ENCODE measurements around the gene CDC27. TPM values are rescaled to one million over a fixed set of nuclear protein-coding genes. Genes with fewer than 3 reads are reported as not detected.

The CDC27 gene
- total and polyA plus RNA-seq, 2 donors (not counting 3 experiments of a cell fraction or from before 2014, with no cell fraction given): 76.1 to 172 TPM

DNA sequence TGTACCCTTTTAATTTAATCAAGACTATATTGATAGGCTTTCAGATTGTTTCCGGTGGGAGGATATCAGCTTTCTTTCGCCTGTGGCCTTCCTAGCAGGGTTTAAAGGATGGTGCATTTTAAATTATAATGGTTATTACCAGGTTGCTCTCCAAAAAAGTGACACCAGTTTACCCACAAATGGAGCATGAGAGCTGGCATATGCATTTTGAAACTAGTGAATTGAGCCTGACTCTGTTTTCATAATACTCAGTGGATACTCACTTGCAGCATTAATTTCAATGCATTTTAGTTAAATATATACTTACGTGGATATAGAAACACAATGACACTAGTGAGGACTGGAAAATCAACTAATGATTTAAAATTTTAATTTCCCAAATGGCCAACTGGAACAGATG, 25.8 kb upstream of the CDC27 start:
- H3K4me2 ChIP-seq (ENCODE audit: insufficient read depth, low read length): no peak overlapping the region
- dilution Hi-C loops (cut with MboI; ENCODE audit: extremely low pct_ligation_motif_present, low sequenced_read_pairs): no loop called here
- no peak for TF ChIP-seq JUN (IDR thresholded peaks at IDR 0.05; ENCODE audit: borderline replicate concordance, insufficient read depth, insufficient read length, low read depth)
- no peak for TF ChIP-seq POLR2AphosphoS5 (IDR thresholded peaks at IDR 0.05; ENCODE audit: insufficient read depth, low read depth, low read length)
- TF ChIP-seq, protein P1, sequence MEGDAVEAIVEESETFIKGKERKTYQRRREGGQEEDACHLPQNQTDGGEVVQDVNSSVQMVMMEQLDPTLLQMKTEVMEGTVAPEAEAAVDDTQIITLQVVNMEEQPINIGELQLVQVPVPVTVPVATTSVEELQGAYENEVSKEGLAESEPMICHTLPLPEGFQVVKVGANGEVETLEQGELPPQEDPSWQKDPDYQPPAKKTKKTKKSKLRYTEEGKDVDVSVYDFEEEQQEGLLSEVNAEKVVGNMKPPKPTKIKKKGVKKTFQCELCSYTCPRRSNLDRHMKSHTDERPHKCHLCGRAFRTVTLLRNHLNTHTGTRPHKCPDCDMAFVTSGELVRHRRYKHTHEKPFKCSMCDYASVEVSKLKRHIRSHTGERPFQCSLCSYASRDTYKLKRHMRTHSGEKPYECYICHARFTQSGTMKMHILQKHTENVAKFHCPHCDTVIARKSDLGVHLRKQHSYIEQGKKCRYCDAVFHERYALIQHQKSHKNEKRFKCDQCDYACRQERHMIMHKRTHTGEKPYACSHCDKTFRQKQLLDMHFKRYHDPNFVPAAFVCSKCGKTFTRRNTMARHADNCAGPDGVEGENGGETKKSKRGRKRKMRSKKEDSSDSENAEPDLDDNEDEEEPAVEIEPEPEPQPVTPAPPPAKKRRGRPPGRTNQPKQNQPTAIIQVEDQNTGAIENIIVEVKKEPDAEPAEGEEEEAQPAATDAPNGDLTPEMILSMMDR (IDR thresholded peaks at IDR 0.05; ENCODE audit: extremely low read depth in 1 of 2, insufficient read depth in 1 of 2, low read depth in 1 of 2, low read length in 2 of 2): no peak
- TF ChIP-seq EZH2 (IDR thresholded peaks at IDR 0.05; ENCODE audit: borderline replicate concordance, low read depth, low read length, severe bottlenecking): no peak
- no peak for TF ChIP-seq POLR2A (IDR thresholded peaks at IDR 0.05; ENCODE audit: low read depth, low read length)
- TF ChIP-seq FOS (IDR thresholded peaks at IDR 0.05; ENCODE audit: borderline replicate concordance, insufficient read depth, low read length): no peak
- no peak for TF ChIP-seq GATA2 (IDR thresholded peaks at IDR 0.05; ENCODE audit: insufficient read depth, insufficient read length, low read depth, low read length)
- TF ChIP-seq, protein P2, sequence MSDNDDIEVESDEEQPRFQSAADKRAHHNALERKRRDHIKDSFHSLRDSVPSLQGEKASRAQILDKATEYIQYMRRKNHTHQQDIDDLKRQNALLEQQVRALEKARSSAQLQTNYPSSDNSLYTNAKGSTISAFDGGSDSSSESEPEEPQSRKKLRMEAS (IDR thresholded peaks at IDR 0.05; ENCODE audit: insufficient read depth, insufficient read length): no peak
- TF ChIP-seq MYC (IDR thresholded peaks at IDR 0.05; ENCODE audit: low read depth, low read length): no peak
- H3K9ac ChIP-seq (replicated peaks; ENCODE audit: extremely low read depth, insufficient read depth, low read length): no peak overlapping the region
- no peak overlapping the region for H3K27ac ChIP-seq (ENCODE audit: insufficient read depth, low read depth, low read length)
- no peaks in the 10 kb centered on the region for H4K20me1 ChIP-seq (replicated peaks; ENCODE audit: control insufficient read depth, extremely low read depth, insufficient read depth, low read length)
- no peaks in the 10 kb centered on the region for H3K9me3 ChIP-seq (replicated peaks; ENCODE audit: control insufficient read depth, insufficient read depth, low read length)
- no peak overlapping the region for H3K4me3 ChIP-seq (replicated peaks in 1 of 3; ENCODE audit: insufficient read depth in 1 of 3, low read depth in 1 of 3, low read length in 3 of 3)
- H2AFZ ChIP-seq (ENCODE audit: low read depth, low read length): no peak overlapping the region
- BruUV-seq (replicated peaks): no TSS peak
- intact Hi-C loops (cut with micrococcal nuclease): no loop called here
- no peaks in the 10 kb centered on the region for H3K79me2 ChIP-seq (ENCODE audit: control insufficient read depth, insufficient read depth, low read length)
- H3K36me3 ChIP-seq (ENCODE audit: control insufficient read depth in 2 of 2, extremely low read depth in 1 of 2, insufficient read depth in 2 of 2, low read length in 2 of 2): no peaks in the 10 kb centered on the region
- H3K4me1 ChIP-seq (ENCODE audit: control insufficient read depth, extremely low read depth, insufficient read depth, low read length): no peaks in the 10 kb centered on the region
- ChIA-PET POLR2A (no interaction called here), CTCF (no interaction called here)
- DNase-seq (ENCODE audit: low read depth, low spot score): no peak
- no peaks in the 10 kb centered on the region for H3K27me3 ChIP-seq (ENCODE audit: control insufficient read depth in 2 of 2, insufficient read depth in 2 of 2, low read length in 2 of 2)
- FAIRE-seq: no peak
- no peaks in the 10 kb centered on the region for H3K9me1 ChIP-seq (replicated peaks; ENCODE audit: control insufficient read depth, extremely low read depth, insufficient read depth, low read length)
